Measurements from ENCODE around the gene NPLOC4. TPM values are rescaled to one million over a fixed set of nuclear protein-coding genes. Genes with fewer than 3 reads are reported as not detected.

The NPLOC4 gene
- polyA plus RNA-seq, 1 of the 3 experiments (the other 2 are of a cell fraction): 88.6 TPM

- peak; percentile 17; the same call in 1 of the 2 replicates for TF ChIP-seq CTCF (IDR thresholded peaks at IDR 0.05)
- TF ChIP-seq SMC3 (IDR thresholded peaks at IDR 0.05; ENCODE audit: low read depth, low read length): no peak; the same call in 1 of the 2 replicates
- TF ChIP-seq POLR2AphosphoS5 (IDR thresholded peaks at IDR 0.05; ENCODE audit: low read depth, low read length): peak; percentile 69
- TF ChIP-seq, protein P1, sequence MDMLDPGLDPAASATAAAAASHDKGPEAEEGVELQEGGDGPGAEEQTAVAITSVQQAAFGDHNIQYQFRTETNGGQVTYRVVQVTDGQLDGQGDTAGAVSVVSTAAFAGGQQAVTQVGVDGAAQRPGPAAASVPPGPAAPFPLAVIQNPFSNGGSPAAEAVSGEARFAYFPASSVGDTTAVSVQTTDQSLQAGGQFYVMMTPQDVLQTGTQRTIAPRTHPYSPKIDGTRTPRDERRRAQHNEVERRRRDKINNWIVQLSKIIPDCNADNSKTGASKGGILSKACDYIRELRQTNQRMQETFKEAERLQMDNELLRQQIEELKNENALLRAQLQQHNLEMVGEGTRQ (IDR thresholded peaks at IDR 0.05; ENCODE audit: borderline replicate concordance, low read depth, low read length): no peak
- peak; percentile 10 for TF ChIP-seq CHD2 (IDR thresholded peaks at IDR 0.05; ENCODE audit: low read length, partially characterized antibody)
- TF ChIP-seq RCOR1 (IDR thresholded peaks at IDR 0.05; ENCODE audit: low read length): 0 out of 2 replicates have a peak, but pooled peaks have one; percentile 38
- TF ChIP-seq RAD21 (IDR thresholded peaks at IDR 0.05; ENCODE audit: low read length): peak; percentile 17
- TF ChIP-seq MXI1 (IDR thresholded peaks at IDR 0.05; ENCODE audit: low read depth, low read length): peak; percentile 87; the same call in 1 of the 2 replicates
- peak; percentile 59; the same call in 1 of the 2 replicates for TF ChIP-seq RFX5 (IDR thresholded peaks at IDR 0.05; ENCODE audit: low read length)
Measured at GRCh38 chr17:81553018-81553615, 83.8 kb downstream of the NPLOC4 start (continued).

GRCh38 chr17:81552244-81553017 is 84.5 kb downstream of the NPLOC4 start, which contains the start of gene FAAP100:
FAAP100 (minus strand) TSS chr17:81552353; CDS start chr17:81552330, 23 bp downstream.
- no peaks in the 10 kb centered on the region for H3K27me3 ChIP-seq (ENCODE audit: insufficient read depth)
- DNase-seq: peak; percentile 99
- peak within 1 kb of the TSS; percentile 82 for H3K9ac ChIP-seq
- H4K20me1 ChIP-seq (ENCODE audit: insufficient read depth): peaks cover 22% of the 10 kb centered on the region; the same call in 1 of the 2 replicates
- ChIA-PET POLR2A (interaction anchor here (0.6 to 1.9 kb wide), 9 partner anchors 9 to 745 kb away, joined by 3 to 12 read pairs (median 3); partner anchors contain the start of genes ACTG1 and SLC38A10), CTCF (interaction anchor here (0.8 to 3.3 kb wide), 11 partner anchors 9 to 299 kb away, joined by 3 to 24 read pairs (median 4); no protein-coding TSS in a partner anchor)
- H3K36me3 ChIP-seq (replicated peaks in 1 of 2; ENCODE audit: control insufficient read depth in 1 of 2, insufficient read depth in 2 of 2, low read length in 1 of 2): peaks cover 13 to 38% of the 10 kb centered on the region in 2 experiments
- peak within 1 kb of the TSS; percentile 72 for H2AFZ ChIP-seq (ENCODE audit: low read depth)
- no peaks in the 10 kb centered on the region for H3K9me2 ChIP-seq
- H3K79me2 ChIP-seq (ENCODE audit: insufficient read depth): peaks cover 54% of the 10 kb centered on the region
- H3K27ac ChIP-seq (ENCODE audit: low read depth in 2 of 2, low read length in 1 of 2): peak within 1 kb of the TSS; percentile 81 to 90
- peak within 1 kb of the TSS; percentile 100 for H3K4me2 ChIP-seq
- WGBS (ENCODE audit: low lambda C conversion rate): 2% methylated on average over 26 of the region's 85 CpGs
- peak within 1 kb of the TSS; percentile 78 to 89 for H3K4me3 ChIP-seq (ENCODE audit: low read depth in 2 of 2, low read length in 1 of 2)
- H3F3A ChIP-seq (replicated peaks; ENCODE audit: insufficient read depth): peaks cover 48% of the 10 kb centered on the region
- no peaks in the 10 kb centered on the region for H3K9me3 ChIP-seq
- peaks cover 25 to 26% of the 10 kb centered on the region in 2 experiments; a peak in 3 of 4 replicates for H3K4me1 ChIP-seq (ENCODE audit: control insufficient read depth in 1 of 2, insufficient read depth in 2 of 2, low read depth in 1 of 2, low read length in 1 of 2)
- TF ChIP-seq PBX3 (IDR thresholded peaks at IDR 0.05): no peak
- TF ChIP-seq TEAD4 (IDR thresholded peaks at IDR 0.05; ENCODE audit: borderline replicate concordance, insufficient read depth): 0 out of 2 replicates have a peak, but pooled peaks have one; percentile 6
- TF ChIP-seq USF1 (IDR thresholded peaks at IDR 0.05; ENCODE audit: borderline replicate concordance, low read depth): peak; percentile 57; the same call in 1 of the 2 replicates
- no peak for TF ChIP-seq EZH2phosphoT487 (IDR thresholded peaks at IDR 0.05; ENCODE audit: borderline replicate concordance, low read depth)
- peak; percentile 40 for TF ChIP-seq NRF1 (IDR thresholded peaks at IDR 0.05; ENCODE audit: low read depth, low read length)
- TF ChIP-seq SIN3A (IDR thresholded peaks at IDR 0.05; ENCODE audit: borderline replicate concordance, low read depth, low read length): peak; percentile 65; the same call in 1 of the 2 replicates
- TF ChIP-seq YY1 (IDR thresholded peaks at IDR 0.05; ENCODE audit: low read depth): peak; percentile 40
- TF ChIP-seq MEF2A (IDR thresholded peaks at IDR 0.05; ENCODE audit: borderline replicate concordance, low read depth): peak; percentile 21; the same call in 1 of the 2 replicates
- peak; percentile 62; the same call in 1 of the 2 replicates for TF ChIP-seq POLR2AphosphoS5 (IDR thresholded peaks at IDR 0.05; ENCODE audit: low read depth, low read length)
- TF ChIP-seq JUND (IDR thresholded peaks at IDR 0.05): no peak
- TF ChIP-seq, protein P2, sequence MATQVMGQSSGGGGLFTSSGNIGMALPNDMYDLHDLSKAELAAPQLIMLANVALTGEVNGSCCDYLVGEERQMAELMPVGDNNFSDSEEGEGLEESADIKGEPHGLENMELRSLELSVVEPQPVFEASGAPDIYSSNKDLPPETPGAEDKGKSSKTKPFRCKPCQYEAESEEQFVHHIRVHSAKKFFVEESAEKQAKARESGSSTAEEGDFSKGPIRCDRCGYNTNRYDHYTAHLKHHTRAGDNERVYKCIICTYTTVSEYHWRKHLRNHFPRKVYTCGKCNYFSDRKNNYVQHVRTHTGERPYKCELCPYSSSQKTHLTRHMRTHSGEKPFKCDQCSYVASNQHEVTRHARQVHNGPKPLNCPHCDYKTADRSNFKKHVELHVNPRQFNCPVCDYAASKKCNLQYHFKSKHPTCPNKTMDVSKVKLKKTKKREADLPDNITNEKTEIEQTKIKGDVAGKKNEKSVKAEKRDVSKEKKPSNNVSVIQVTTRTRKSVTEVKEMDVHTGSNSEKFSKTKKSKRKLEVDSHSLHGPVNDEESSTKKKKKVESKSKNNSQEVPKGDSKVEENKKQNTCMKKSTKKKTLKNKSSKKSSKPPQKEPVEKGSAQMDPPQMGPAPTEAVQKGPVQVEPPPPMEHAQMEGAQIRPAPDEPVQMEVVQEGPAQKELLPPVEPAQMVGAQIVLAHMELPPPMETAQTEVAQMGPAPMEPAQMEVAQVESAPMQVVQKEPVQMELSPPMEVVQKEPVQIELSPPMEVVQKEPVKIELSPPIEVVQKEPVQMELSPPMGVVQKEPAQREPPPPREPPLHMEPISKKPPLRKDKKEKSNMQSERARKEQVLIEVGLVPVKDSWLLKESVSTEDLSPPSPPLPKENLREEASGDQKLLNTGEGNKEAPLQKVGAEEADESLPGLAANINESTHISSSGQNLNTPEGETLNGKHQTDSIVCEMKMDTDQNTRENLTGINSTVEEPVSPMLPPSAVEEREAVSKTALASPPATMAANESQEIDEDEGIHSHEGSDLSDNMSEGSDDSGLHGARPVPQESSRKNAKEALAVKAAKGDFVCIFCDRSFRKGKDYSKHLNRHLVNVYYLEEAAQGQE (IDR thresholded peaks at IDR 0.05; ENCODE audit: low read depth, low read length): 0 out of 2 replicates have a peak, but pooled peaks have one; percentile 41

Measured in SK-N-SH (cell line).